SK-N-SH (cell line): ENCODE data around the gene ATG9A. TPM values are rescaled to one million over a fixed set of nuclear protein-coding genes. Genes with fewer than 3 reads are reported as not detected.

Experiments
- CTCF ChIA-PET: fragments of 300-600, 350-600 bp; formaldehyde crosslinking; extraction: SDS; loops from one replicate; lab custom pipeline; 2021; lab: Yijun Ruan, JAX
- POLR2A ChIA-PET: fragments of 350-600 bp; sonication (Branson Sonifier 250); formaldehyde crosslinking; extraction: SDS; loops from one replicate; lab custom pipeline; 2020; ENCODE audit warnings: antibody characterized with exemption, inconsistent platforms; lab: Yijun Ruan, JAX
- DNase-seq: peaks from one replicate; pipeline ENCODE4 v3.0.0; 2012
- H2AFZ ChIP-seq: fragments of 200-600 bp; sonication (generic); 2 replicates; pipeline ENCODE4 v1.8.1; 2016; ENCODE audit warnings: antibody characterized with exemption, mild to moderate bottlenecking, low read depth
- H3F3A ChIP-seq: fragments of 200-600 bp; sonication (generic); replicated peaks from 2 replicates; pipeline ENCODE3; 2016; ENCODE audit warnings: antibody characterized with exemption, mild to moderate bottlenecking; ENCODE audit not compliant: insufficient read depth
- H3K27ac ChIP-seq, 2 experiments: fragments of 200-500 bp in 1 of 2; fragments of 200-600 bp in 1 of 2; sonication (Bioruptor generic) in 1 of 2; sonication (generic), shearing (Covaris generic) in 1 of 2; 2 replicates each; pipeline versions ENCODE4 v1.5.1 to v1.6.1; 2014 to 2016; ENCODE audit warnings: low read depth in 2 of 2, inconsistent platforms in 1 of 2, low read length in 1 of 2, mild to moderate bottlenecking in 1 of 2, mixed read lengths in 1 of 2
- H3K27me3 ChIP-seq: fragments of 200-600 bp; sonication (generic), shearing (Covaris generic); 2 replicates; pipeline ENCODE4 v1.6.1; 2016; ENCODE audit warnings: mixed run types; ENCODE audit not compliant: insufficient read depth
- H3K36me3 ChIP-seq, 2 experiments: fragments of 200-500 bp in 1 of 2; fragments of 200-600 bp in 1 of 2; sonication (Bioruptor generic) in 1 of 2; sonication (generic) in 1 of 2; replicated peaks in 1 of 2; 2 replicates each; pipeline versions ENCODE3 to v1.5.1; 2014 to 2016; ENCODE audit warnings: low read length in 1 of 2, mild to moderate bottlenecking in 1 of 2; ENCODE audit not compliant: insufficient read depth in 2 of 2, control insufficient read depth in 1 of 2
- H3K4me1 ChIP-seq, 2 experiments: fragments of 200-500 bp in 1 of 2; fragments of 200-600 bp in 1 of 2; sonication (Bioruptor generic) in 1 of 2; sonication (generic), shearing (Covaris generic) in 1 of 2; 2 replicates each; pipeline versions ENCODE4 v1.5.1 to v1.6.1; 2014 to 2016; ENCODE audit warnings: low read depth in 1 of 2, low read length in 1 of 2, mixed run types in 1 of 2; ENCODE audit not compliant: insufficient read depth in 2 of 2, control insufficient read depth in 1 of 2
- H3K4me2 ChIP-seq: fragments of 200-600 bp; sonication (generic), shearing (Covaris generic); 2 replicates; pipeline ENCODE4 v1.6.1; 2017; ENCODE audit warnings: mixed run types
- H3K4me3 ChIP-seq, 2 experiments: fragments of 200-500 bp in 1 of 2; fragments of 200-600 bp in 1 of 2; sonication (Bioruptor generic) in 1 of 2; sonication (generic), shearing (Covaris generic) in 1 of 2; 2 replicates each; pipeline versions ENCODE4 v1.5.1 to v1.8.1; 2014 to 2016; ENCODE audit warnings: low read depth in 2 of 2, inconsistent platforms in 1 of 2, low read length in 1 of 2, mild to moderate bottlenecking in 1 of 2, mixed read lengths in 1 of 2, moderate library complexity in 1 of 2
- H3K79me2 ChIP-seq: fragments of 200-600 bp; sonication (generic); 2 replicates; pipeline ENCODE4 v1.8.1; 2017; ENCODE audit warnings: mild to moderate bottlenecking; ENCODE audit not compliant: insufficient read depth
- H3K9ac ChIP-seq: fragments of 200-600 bp; sonication (generic); 2 replicates; pipeline ENCODE4 v1.6.1; 2017; ENCODE audit warnings: mixed run types
- H3K9me2 ChIP-seq: fragments of 200-600 bp; sonication (generic); 2 replicates; pipeline ENCODE4 v1.6.1; 2017; ENCODE audit warnings: mixed run types
- H3K9me3 ChIP-seq: fragments of 200-600 bp; sonication (generic); 2 replicates; pipeline ENCODE4 v1.6.1; 2017; ENCODE audit warnings: mixed run types, mild to moderate bottlenecking, moderate library complexity
- H4K20me1 ChIP-seq: fragments of 200-600 bp; sonication (generic); 2 replicates; pipeline ENCODE4 v1.6.1; 2017; ENCODE audit warnings: mild to moderate bottlenecking, mixed run types; ENCODE audit not compliant: insufficient read depth
- CHD2 ChIP-seq: fragments of 150-350 bp; IDR thresholded peaks from 2 replicates; pipeline ENCODE4 v1.6.1; 2018; ENCODE audit warnings: low read length; ENCODE audit not compliant: partially characterized antibody
- EP300 ChIP-seq, 2 experiments: IDR thresholded peaks; 2 replicates each; pipeline versions ENCODE4 v1.4.0 to v1.6.1; 2012; ENCODE audit warnings: borderline replicate concordance in 1 of 2, low read depth in 1 of 2, low read length in 1 of 2
- FOSL2 ChIP-seq: IDR thresholded peaks from 2 replicates; pipeline ENCODE4 v1.4.0; 2012; ENCODE audit warnings: low read depth, mild to moderate bottlenecking, moderate library complexity, borderline replicate concordance
- MEF2A ChIP-seq: IDR thresholded peaks from 2 replicates; pipeline ENCODE4 v1.4.0; 2012; ENCODE audit warnings: low read depth, borderline replicate concordance
- RXRA ChIP-seq: IDR thresholded peaks from 2 replicates; pipeline ENCODE4 v1.4.0; 2012; ENCODE audit warnings: low read depth, mild to moderate bottlenecking, borderline replicate concordance
- SMC3 ChIP-seq: IDR thresholded peaks from 2 replicates; pipeline ENCODE4 v1.6.1; 2012; ENCODE audit warnings: low read depth, low read length, improper control_type of control experiment
- TCF12 ChIP-seq: IDR thresholded peaks from 2 replicates; pipeline ENCODE4 v1.4.0; 2012
- whole genome bisulfite sequencing: methylation state at CpG from one replicate; pipeline ENCODE4 v1.1.6; 2017; ENCODE audit warnings: low lambda C conversion rate; 5-methylcytosine and 5-hydroxymethylcytosine counted together
- polyA plus RNA-seq, 3 experiments: library from polyadenylated mRNA; depleted of rRNA; stranded (reverse); fragments of >200 nt; gene quantifications; 2 replicates each; pipeline ENCODE4 v1.2.3, GENCODE V29; 2012
- TF ChIP-seq, protein P1 (sequence below): IDR thresholded peaks from 2 replicates; pipeline ENCODE4; 2012
- TF ChIP-seq, protein P2 (sequence below): IDR thresholded peaks from 2 replicates; pipeline ENCODE4 v1.4.0; 2012; ENCODE audit warnings: low read depth, borderline replicate concordance
- TF ChIP-seq, protein P3 (sequence below): fragments of 200-600 bp; sonication (generic); IDR thresholded peaks from 2 replicates; pipeline ENCODE4 v1.6.1; 2017; ENCODE audit warnings: antibody characterized with exemption, mild to moderate bottlenecking, moderate library complexity
- TF ChIP-seq, protein P4 (sequence below): fragments of 150-350 bp; IDR thresholded peaks from 2 replicates; pipeline ENCODE4 v1.6.1; 2016; ENCODE audit warnings: mild to moderate bottlenecking, low read depth, low read length
- TF ChIP-seq, protein P5 (sequence below): IDR thresholded peaks from 2 replicates; pipeline ENCODE4 v1.6.1; 2012; ENCODE audit warnings: mild to moderate bottlenecking, low read depth, low read length, moderate library complexity

Gene ATG9A
- polyA plus RNA-seq, 1 of the 3 experiments (the other 2 are of a cell fraction): 29.6 TPM

DNA sequence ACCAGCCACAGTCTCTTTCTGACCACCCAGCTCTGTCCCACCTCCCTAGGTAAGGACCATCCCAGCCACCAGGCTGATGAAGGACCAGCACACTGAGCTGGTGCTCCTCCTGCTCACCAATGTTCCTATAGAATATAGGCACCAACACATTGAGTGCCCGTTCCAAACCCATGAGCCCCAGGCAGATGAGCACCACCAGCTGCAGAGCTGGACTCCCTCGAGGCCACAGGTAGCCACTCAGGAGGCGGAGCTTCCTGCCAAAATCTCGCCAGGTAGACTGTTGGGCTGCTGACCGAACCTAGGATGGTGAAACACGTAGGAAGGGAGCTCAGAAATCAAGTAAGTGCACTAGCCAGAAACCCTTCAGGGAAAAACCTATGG is 12.9 kb downstream of the ATG9A start:
- ChIA-PET CTCF (interaction anchor here (1.1 to 4.7 kb wide), 7 partner anchors 9 to 78 kb away, joined by 3 to 26 read pairs (median 5); partner anchors contain the start of genes NHEJ1 and ZFAND2B), POLR2A (interaction anchor here (0.5 to 4.0 kb wide), 3 partner anchors 9 to 28 kb away, joined by 3 to 52 read pairs (median 3); partner anchors contain the start of genes GLB1L, STK16 and ZFAND2B)
- Histone ChIP-seq H3K27ac (no peak overlapping the region; a peak in 1 of 4 replicates), H2AFZ (no peak overlapping the region), H3K9me3 (no peaks in the 10 kb centered on the region), H3K9me2 (no peaks in the 10 kb centered on the region), H4K20me1 (no peaks in the 10 kb centered on the region), H3K4me1 (peaks cover 5 to 30% of the 10 kb centered on the region in 2 experiments; a peak in 3 of 4 replicates), H3F3A (peaks cover 27% of the 10 kb centered on the region), H3K79me2 (no peaks in the 10 kb centered on the region), H3K4me2 (no peak overlapping the region), H3K4me3 (no peak overlapping the region), H3K27me3 (no peaks in the 10 kb centered on the region), H3K9ac (no peak overlapping the region), H3K36me3 (peaks cover 15 to 51% of the 10 kb centered on the region in 2 experiments)
- DNase-seq: no peak
- TF ChIP-seq SMC3: no peak
- TF ChIP-seq, protein P1, sequence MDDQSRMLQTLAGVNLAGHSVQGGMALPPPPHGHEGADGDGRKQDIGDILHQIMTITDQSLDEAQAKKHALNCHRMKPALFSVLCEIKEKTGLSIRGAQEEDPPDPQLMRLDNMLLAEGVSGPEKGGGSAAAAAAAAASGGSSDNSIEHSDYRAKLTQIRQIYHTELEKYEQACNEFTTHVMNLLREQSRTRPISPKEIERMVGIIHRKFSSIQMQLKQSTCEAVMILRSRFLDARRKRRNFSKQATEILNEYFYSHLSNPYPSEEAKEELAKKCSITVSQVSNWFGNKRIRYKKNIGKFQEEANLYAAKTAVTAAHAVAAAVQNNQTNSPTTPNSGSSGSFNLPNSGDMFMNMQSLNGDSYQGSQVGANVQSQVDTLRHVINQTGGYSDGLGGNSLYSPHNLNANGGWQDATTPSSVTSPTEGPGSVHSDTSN: no peak
- WGBS: 100% methylated on average over 6 of the region's 6 CpGs

DNA sequence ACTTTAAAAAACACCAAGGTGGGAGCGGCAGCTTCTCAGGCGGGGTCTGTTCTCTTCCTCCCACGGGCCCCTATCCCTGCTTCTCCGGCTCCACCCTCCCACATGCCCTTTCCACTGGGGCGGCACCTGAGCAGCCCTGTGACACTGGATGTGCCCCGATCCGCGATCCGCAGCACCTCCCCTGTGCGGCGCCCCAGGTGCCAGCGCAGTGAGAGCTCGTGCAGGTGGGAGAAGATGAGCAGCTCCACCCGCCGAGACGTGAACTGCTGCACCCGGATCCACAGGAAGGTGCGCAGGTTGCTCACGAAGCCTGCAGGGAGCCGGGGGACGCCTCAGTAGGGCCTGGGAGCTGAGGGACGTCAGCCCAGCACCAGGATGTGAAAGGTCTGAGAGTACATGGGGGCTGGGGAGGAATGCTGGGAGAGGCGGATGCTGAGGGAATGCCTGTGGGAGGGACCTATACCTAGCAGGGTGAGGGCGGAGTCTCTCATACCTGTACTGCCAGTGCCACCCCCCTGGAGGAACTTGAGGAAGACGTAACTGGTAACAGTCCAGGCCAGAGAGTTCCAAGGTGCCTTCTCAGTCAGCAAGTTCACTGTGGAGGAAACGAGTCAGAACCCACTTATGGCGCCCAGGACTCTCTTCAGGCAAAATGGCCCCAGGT is 13.4 kb downstream of the ATG9A start:
- Histone ChIP-seq H3K27me3 (no peaks in the 10 kb centered on the region), H3K27ac (no peak overlapping the region; a peak in 1 of 4 replicates), H3K79me2 (no peaks in the 10 kb centered on the region), H3K4me2 (no peak overlapping the region), H3F3A (peaks cover 27% of the 10 kb centered on the region), H3K9me2 (no peaks in the 10 kb centered on the region), H4K20me1 (no peaks in the 10 kb centered on the region), H3K4me1 (peaks cover 5 to 30% of the 10 kb centered on the region in 2 experiments; a peak in 3 of 4 replicates), H3K9me3 (no peaks in the 10 kb centered on the region), H3K9ac (no peak overlapping the region), H3K4me3 (no peak overlapping the region), H2AFZ (no peak overlapping the region), H3K36me3 (peaks cover 13 to 46% of the 10 kb centered on the region in 2 experiments)
- CTCF ChIA-PET: interaction anchor here (1.1 to 4.7 kb wide), 6 partner anchors 9 to 79 kb away, joined by 3 to 26 read pairs (median 6); partner anchors contain the start of genes NHEJ1 and ZFAND2B
- WGBS: 92% methylated on average over 25 of the region's 27 CpGs
- TF ChIP-seq FOSL2 (no peak), SMC3 (no peak), CHD2 (no peak), EP300 (IDR thresholded peaks at IDR 0.05; ENCODE audit: borderline replicate concordance in 1 of 2, low read depth in 1 of 2, low read length in 1 of 2) (no peak), TCF12 (no peak), RXRA (no peak), MEF2A (no peak)
- TF ChIP-seq, protein P2, sequence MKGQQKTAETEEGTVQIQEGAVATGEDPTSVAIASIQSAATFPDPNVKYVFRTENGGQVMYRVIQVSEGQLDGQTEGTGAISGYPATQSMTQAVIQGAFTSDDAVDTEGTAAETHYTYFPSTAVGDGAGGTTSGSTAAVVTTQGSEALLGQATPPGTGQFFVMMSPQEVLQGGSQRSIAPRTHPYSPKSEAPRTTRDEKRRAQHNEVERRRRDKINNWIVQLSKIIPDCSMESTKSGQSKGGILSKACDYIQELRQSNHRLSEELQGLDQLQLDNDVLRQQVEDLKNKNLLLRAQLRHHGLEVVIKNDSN: no peak
- TF ChIP-seq, protein P3, sequence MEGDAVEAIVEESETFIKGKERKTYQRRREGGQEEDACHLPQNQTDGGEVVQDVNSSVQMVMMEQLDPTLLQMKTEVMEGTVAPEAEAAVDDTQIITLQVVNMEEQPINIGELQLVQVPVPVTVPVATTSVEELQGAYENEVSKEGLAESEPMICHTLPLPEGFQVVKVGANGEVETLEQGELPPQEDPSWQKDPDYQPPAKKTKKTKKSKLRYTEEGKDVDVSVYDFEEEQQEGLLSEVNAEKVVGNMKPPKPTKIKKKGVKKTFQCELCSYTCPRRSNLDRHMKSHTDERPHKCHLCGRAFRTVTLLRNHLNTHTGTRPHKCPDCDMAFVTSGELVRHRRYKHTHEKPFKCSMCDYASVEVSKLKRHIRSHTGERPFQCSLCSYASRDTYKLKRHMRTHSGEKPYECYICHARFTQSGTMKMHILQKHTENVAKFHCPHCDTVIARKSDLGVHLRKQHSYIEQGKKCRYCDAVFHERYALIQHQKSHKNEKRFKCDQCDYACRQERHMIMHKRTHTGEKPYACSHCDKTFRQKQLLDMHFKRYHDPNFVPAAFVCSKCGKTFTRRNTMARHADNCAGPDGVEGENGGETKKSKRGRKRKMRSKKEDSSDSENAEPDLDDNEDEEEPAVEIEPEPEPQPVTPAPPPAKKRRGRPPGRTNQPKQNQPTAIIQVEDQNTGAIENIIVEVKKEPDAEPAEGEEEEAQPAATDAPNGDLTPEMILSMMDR: no peak
- TF ChIP-seq, protein P4, sequence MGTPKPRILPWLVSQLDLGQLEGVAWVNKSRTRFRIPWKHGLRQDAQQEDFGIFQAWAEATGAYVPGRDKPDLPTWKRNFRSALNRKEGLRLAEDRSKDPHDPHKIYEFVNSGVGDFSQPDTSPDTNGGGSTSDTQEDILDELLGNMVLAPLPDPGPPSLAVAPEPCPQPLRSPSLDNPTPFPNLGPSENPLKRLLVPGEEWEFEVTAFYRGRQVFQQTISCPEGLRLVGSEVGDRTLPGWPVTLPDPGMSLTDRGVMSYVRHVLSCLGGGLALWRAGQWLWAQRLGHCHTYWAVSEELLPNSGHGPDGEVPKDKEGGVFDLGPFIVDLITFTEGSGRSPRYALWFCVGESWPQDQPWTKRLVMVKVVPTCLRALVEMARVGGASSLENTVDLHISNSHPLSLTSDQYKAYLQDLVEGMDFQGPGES: no peak
- TF ChIP-seq, protein P5, sequence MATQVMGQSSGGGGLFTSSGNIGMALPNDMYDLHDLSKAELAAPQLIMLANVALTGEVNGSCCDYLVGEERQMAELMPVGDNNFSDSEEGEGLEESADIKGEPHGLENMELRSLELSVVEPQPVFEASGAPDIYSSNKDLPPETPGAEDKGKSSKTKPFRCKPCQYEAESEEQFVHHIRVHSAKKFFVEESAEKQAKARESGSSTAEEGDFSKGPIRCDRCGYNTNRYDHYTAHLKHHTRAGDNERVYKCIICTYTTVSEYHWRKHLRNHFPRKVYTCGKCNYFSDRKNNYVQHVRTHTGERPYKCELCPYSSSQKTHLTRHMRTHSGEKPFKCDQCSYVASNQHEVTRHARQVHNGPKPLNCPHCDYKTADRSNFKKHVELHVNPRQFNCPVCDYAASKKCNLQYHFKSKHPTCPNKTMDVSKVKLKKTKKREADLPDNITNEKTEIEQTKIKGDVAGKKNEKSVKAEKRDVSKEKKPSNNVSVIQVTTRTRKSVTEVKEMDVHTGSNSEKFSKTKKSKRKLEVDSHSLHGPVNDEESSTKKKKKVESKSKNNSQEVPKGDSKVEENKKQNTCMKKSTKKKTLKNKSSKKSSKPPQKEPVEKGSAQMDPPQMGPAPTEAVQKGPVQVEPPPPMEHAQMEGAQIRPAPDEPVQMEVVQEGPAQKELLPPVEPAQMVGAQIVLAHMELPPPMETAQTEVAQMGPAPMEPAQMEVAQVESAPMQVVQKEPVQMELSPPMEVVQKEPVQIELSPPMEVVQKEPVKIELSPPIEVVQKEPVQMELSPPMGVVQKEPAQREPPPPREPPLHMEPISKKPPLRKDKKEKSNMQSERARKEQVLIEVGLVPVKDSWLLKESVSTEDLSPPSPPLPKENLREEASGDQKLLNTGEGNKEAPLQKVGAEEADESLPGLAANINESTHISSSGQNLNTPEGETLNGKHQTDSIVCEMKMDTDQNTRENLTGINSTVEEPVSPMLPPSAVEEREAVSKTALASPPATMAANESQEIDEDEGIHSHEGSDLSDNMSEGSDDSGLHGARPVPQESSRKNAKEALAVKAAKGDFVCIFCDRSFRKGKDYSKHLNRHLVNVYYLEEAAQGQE: no peak
- no peak for DNase-seq
- POLR2A ChIA-PET: interaction anchor here (0.5 to 4.0 kb wide), 3 partner anchors 9 to 29 kb away, joined by 3 to 52 read pairs (median 3); partner anchors contain the start of genes GLB1L, STK16 and ZFAND2B
